ENCODE data around the gene DIABLO. TPM values are rescaled to one million over a fixed set of nuclear protein-coding genes. Genes with fewer than 3 reads are reported as not detected.

DIABLO gene
- total RNA-seq, 2 donors from 2014 or later: 80.9 to 95.8 TPM

GRCh38 chr12:122171399-122171798 lies 54.5 kb downstream of the DIABLO start:
- Mint-ChIP-seq H3K27me3 (peaks cover 38% of the 10 kb centered on the region), H3K36me3 (ENCODE audit: low read depth) (no peaks in the 10 kb centered on the region), H3K4me1 (no peaks in the 10 kb centered on the region), H3K27ac (no peak overlapping the region), H3K4me3 (no peak overlapping the region)
- H3K9me3 ChIP-seq (ENCODE audit: control insufficient read depth, low read length, poor library complexity, severe bottlenecking): no peaks in the 10 kb centered on the region
- DNase-seq (no peak), ATAC-seq (no peak)

- H3K4me3 Mint-ChIP-seq: no peak overlapping the region
- ATAC-seq (no peak), DNase-seq (no peak)
- H3K27ac Mint-ChIP-seq: no peak overlapping the region
- no peaks in the 10 kb centered on the region for H3K9me3 ChIP-seq (ENCODE audit: control insufficient read depth, low read length, poor library complexity, severe bottlenecking)
- no peaks in the 10 kb centered on the region for H3K36me3 Mint-ChIP-seq (ENCODE audit: low read depth)
- no peaks in the 10 kb centered on the region for H3K4me1 Mint-ChIP-seq
- H3K27me3 Mint-ChIP-seq: peaks cover 34% of the 10 kb centered on the region
Measured at GRCh38 chr12:122168492-122168891, 57.4 kb downstream of the DIABLO start.

- no peak for DNase-seq
- no peak for ATAC-seq
- Mint-ChIP-seq H3K27me3 (peaks cover 34% of the 10 kb centered on the region), H3K36me3 (ENCODE audit: low read depth) (no peaks in the 10 kb centered on the region), H3K4me3 (no peak overlapping the region), H3K27ac (no peak overlapping the region), H3K4me1 (no peaks in the 10 kb centered on the region)
- no peaks in the 10 kb centered on the region for H3K9me3 ChIP-seq (ENCODE audit: control insufficient read depth, low read length, poor library complexity, severe bottlenecking)
Measured at GRCh38 chr12:122167356-122167925, 58.4 kb downstream of the DIABLO start.

- H3K4me1 Mint-ChIP-seq: no peaks in the 10 kb centered on the region
- H3K27ac Mint-ChIP-seq: no peak overlapping the region
- DNase-seq (no peak), ATAC-seq (peak; percentile 73)
- H3K27me3 Mint-ChIP-seq: peaks cover 34% of the 10 kb centered on the region
- H3K4me3 Mint-ChIP-seq: no peak overlapping the region
- no peaks in the 10 kb centered on the region for H3K9me3 ChIP-seq (ENCODE audit: control insufficient read depth, low read length, poor library complexity, severe bottlenecking)
- H3K36me3 Mint-ChIP-seq (ENCODE audit: low read depth): no peaks in the 10 kb centered on the region
Measured at GRCh38 chr12:122166422-122167349, 59.2 kb downstream of the DIABLO start.

- H3K9me3 ChIP-seq (ENCODE audit: control insufficient read depth, low read length, poor library complexity, severe bottlenecking): no peaks in the 10 kb centered on the region
- Mint-ChIP-seq H3K4me1 (no peaks in the 10 kb centered on the region), H3K27me3 (peaks cover 27% of the 10 kb centered on the region), H3K4me3 (no peak overlapping the region), H3K36me3 (ENCODE audit: low read depth) (no peaks in the 10 kb centered on the region), H3K27ac (no peak overlapping the region)
- ATAC-seq: no peak
- DNase-seq: no peak
Measured at GRCh38 chr12:122162976-122163375, 62.9 kb downstream of the DIABLO start.

- no peak overlapping the region for H3K4me3 Mint-ChIP-seq
- no peak overlapping the region for H3K27ac Mint-ChIP-seq
- no peaks in the 10 kb centered on the region for H3K9me3 ChIP-seq (ENCODE audit: control insufficient read depth, low read length, poor library complexity, severe bottlenecking)
- H3K4me1 Mint-ChIP-seq: no peaks in the 10 kb centered on the region
- no peaks in the 10 kb centered on the region for H3K36me3 Mint-ChIP-seq (ENCODE audit: low read depth)
- DNase-seq: no peak
- no peak for ATAC-seq
- peaks cover 19% of the 10 kb centered on the region for H3K27me3 Mint-ChIP-seq
Measured at GRCh38 chr12:122161682-122162081, 64.2 kb downstream of the DIABLO start.

GRCh38 chr12:122160761-122161160 lies 65.1 kb downstream of the DIABLO start:
- Mint-ChIP-seq H3K4me3 (no peak overlapping the region), H3K27ac (no peak overlapping the region), H3K36me3 (ENCODE audit: low read depth) (no peaks in the 10 kb centered on the region), H3K27me3 (peaks cover 17% of the 10 kb centered on the region), H3K4me1 (no peaks in the 10 kb centered on the region)
- no peaks in the 10 kb centered on the region for H3K9me3 ChIP-seq (ENCODE audit: control insufficient read depth, low read length, poor library complexity, severe bottlenecking)
- ATAC-seq (no peak), DNase-seq (no peak)

GRCh38 chr12:122159882-122160281 lies 66.0 kb downstream of the DIABLO start:
- Mint-ChIP-seq H3K4me3 (no peak overlapping the region), H3K27ac (no peak overlapping the region), H3K27me3 (peaks cover 14% of the 10 kb centered on the region), H3K36me3 (ENCODE audit: low read depth) (no peaks in the 10 kb centered on the region), H3K4me1 (no peaks in the 10 kb centered on the region)
- H3K9me3 ChIP-seq (ENCODE audit: control insufficient read depth, low read length, poor library complexity, severe bottlenecking): no peaks in the 10 kb centered on the region
- DNase-seq: no peak
- no peak for ATAC-seq

- Mint-ChIP-seq H3K27me3 (peaks cover 8% of the 10 kb centered on the region), H3K4me1 (no peaks in the 10 kb centered on the region), H3K4me3 (peak overlapping the region; percentile 49), H3K36me3 (ENCODE audit: low read depth) (no peaks in the 10 kb centered on the region), H3K27ac (no peak overlapping the region)
- H3K9me3 ChIP-seq (ENCODE audit: control insufficient read depth, low read length, poor library complexity, severe bottlenecking): no peaks in the 10 kb centered on the region
- DNase-seq (no peak), ATAC-seq (no peak)
Measured at GRCh38 chr12:122158700-122159285, 67.1 kb downstream of the DIABLO start.

Other genes with a start within 250 kb of the DIABLO start
- gene BCL7A, start 204.2 kb downstream of the DIABLO start, total RNA-seq: 1 to 10 TPM; 2.6 to 4.0 TPM
- 10 to 100 TPM; 83.4 to 86.0 TPM for gene MLXIP, start 147.3 kb downstream of the DIABLO start, total RNA-seq
- not detected for gene IL31, start 51.8 kb downstream of the DIABLO start, total RNA-seq
- gene LRRC43, start 42.9 kb downstream of the DIABLO start, total RNA-seq: not detected
- gene B3GNT4, start 22.3 kb downstream of the DIABLO start, total RNA-seq: not detected
- gene VPS33A, start 40.4 kb upstream of the DIABLO start, total RNA-seq: 10 to 100 TPM; 18.9 to 19.2 TPM
- gene CLIP1, start 196.6 kb upstream of the DIABLO start, total RNA-seq: 10 to 100 TPM; 72.4 to 81.1 TPM

All from T-helper 17 cell (primary cell).